ENCODE results near the gene DHX16.

Gene DHX16

GRCh38 chr6:30687659-30688431 is 15.0 kb upstream of the DHX16 start:
- no peaks in the 10 kb centered on the region for H3K9me3 Mint-ChIP-seq
- H3K4me3 Mint-ChIP-seq: peak overlapping the region; percentile 98
- no peaks in the 10 kb centered on the region for H3K27me3 Mint-ChIP-seq
- H3K36me3 Mint-ChIP-seq: peaks cover 27% of the 10 kb centered on the region
- H3K4me1 Mint-ChIP-seq: peaks cover 48% of the 10 kb centered on the region
- ATAC-seq (ENCODE audit: low read depth): no peak
- H3K27ac Mint-ChIP-seq: peak overlapping the region; percentile 90
- peak in 1 of 2 donors; percentile 42 for DNase-seq (ENCODE audit: low spot score in 2 of 2)

DNA sequence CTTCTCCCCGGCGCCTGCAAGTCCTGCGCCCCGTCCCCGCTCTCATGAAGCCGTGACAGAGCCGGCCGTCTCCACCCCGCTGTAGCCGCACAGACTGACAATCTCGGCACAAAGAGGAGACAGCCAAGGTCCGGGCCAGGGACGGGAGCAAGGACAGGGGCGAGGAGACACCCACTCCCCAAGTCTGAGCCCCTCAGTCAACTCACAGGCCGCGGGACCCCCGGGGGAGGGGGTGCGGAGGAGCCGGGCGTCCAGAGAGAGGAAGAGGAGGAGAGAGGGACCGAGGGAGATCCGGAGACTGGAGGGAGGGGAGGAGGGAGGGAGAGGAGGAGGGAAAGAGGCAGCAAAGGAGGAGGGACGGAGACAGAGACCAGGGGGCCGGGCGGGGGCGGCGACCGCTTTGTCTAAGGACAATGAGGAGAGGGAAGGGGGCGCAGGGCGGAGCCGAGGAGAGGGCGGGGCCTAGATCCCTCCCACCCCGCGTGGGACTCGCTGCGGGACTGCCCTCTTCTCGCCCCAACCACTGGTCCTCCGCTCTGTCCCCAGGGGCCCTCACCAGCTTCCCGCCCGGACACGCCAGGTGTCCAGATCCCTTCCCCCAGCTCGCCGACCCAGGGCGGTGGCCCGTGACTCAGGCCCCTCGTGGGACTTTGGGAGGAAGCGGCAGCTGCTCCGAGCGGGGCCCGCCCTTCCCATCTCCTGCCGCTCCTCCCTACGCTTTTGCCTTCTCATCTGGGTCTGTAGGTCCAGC is 14.3 kb upstream of the DHX16 start:
- peak; percentile 41 for ATAC-seq (ENCODE audit: low read depth)
- DNase-seq (ENCODE audit: low spot score in 2 of 2): peak; percentile 77 to 81
- peaks cover 32% of the 10 kb centered on the region for H3K36me3 Mint-ChIP-seq
- H3K9me3 Mint-ChIP-seq: no peaks in the 10 kb centered on the region
- peaks cover 52% of the 10 kb centered on the region for H3K4me1 Mint-ChIP-seq
- no peaks in the 10 kb centered on the region for H3K27me3 Mint-ChIP-seq
- peak overlapping the region; percentile 98 for H3K4me3 Mint-ChIP-seq
- peak overlapping the region; percentile 90 for H3K27ac Mint-ChIP-seq

DNA sequence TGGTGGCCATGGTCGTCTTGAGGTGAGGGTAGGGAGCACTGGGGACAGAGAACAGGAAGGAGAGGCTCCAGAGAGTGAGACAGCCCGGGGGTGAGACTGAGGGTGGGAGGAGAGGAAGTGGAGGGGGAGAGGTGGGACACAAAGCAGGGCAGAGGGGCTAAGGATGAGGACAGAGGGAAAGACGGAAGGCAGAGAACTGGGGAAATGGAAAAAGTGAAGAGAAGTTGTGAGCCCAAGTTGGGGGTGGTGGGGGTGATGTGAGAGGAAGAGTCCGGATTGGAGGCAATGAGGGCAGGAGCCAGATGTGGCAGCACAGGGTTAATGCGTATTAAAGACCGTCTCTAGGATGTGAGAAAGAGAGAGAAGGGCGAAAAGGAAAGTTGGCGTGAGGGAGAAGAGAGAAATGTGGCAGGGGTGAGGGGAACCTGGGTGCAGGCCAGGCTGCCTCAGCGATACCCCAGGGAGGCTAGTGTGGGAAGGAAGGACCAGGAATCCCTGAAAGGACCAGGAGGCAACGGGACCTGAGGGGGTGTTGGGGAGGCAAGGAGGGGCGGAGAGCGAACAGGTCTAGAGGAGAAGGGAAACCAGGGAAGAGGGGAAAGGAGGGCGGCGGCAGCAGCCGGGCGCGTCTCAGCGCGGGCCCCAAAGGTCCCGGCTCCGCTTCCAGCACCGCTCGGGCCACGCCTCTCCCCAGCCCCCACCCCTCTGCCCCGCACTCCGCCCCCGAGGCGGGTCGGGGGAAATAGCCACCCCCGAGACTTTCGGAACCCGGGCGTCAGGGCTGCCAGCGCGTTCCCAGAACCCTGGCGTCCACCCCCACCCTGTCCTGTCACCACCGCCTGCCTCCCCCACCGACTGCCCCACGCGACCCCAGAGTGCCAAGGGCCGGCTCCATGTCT is 13.5 kb upstream of the DHX16 start, which contains the start of gene PPP1R18:
Gene PPP1R18 (minus strand): TSS at position 637 of the 899 bp plus-strand sequence. CDS start 627 bp downstream, at position 10.
- peaks cover 34% of the 10 kb centered on the region for H3K36me3 Mint-ChIP-seq
- peak within 1 kb of the TSS; percentile 98 for H3K4me3 Mint-ChIP-seq
- H3K27ac Mint-ChIP-seq: peak within 1 kb of the TSS; percentile 90
- peak; percentile 71 to 73 for DNase-seq (ENCODE audit: low spot score in 2 of 2)
- ATAC-seq (ENCODE audit: low read depth): peak; percentile 45
- no peaks in the 10 kb centered on the region for H3K27me3 Mint-ChIP-seq
- peaks cover 53% of the 10 kb centered on the region for H3K4me1 Mint-ChIP-seq
- no peaks in the 10 kb centered on the region for H3K9me3 Mint-ChIP-seq

GRCh38 chr6:30685157-30686008 is 12.6 kb upstream of the DHX16 start:
- ATAC-seq (ENCODE audit: low read depth) (no peak), DNase-seq (ENCODE audit: low spot score in 2 of 2) (no peak)
- peak overlapping the region; percentile 98 for H3K4me3 Mint-ChIP-seq
- H3K9me3 Mint-ChIP-seq: no peaks in the 10 kb centered on the region
- peaks cover 38% of the 10 kb centered on the region for H3K36me3 Mint-ChIP-seq
- no peaks in the 10 kb centered on the region for H3K27me3 Mint-ChIP-seq
- H3K4me1 Mint-ChIP-seq: peaks cover 53% of the 10 kb centered on the region
- peak overlapping the region; percentile 90 for H3K27ac Mint-ChIP-seq

- ATAC-seq (ENCODE audit: low read depth) (no peak), DNase-seq (ENCODE audit: low spot score in 2 of 2) (no peak)
- Mint-ChIP-seq H3K4me3 (peak overlapping the region; percentile 98), H3K9me3 (no peaks in the 10 kb centered on the region), H3K36me3 (peaks cover 40% of the 10 kb centered on the region), H3K4me1 (peaks cover 52% of the 10 kb centered on the region), H3K27ac (peak overlapping the region; percentile 92), H3K27me3 (no peaks in the 10 kb centered on the region)
Measured at GRCh38 chr6:30684386-30685156, 11.8 kb upstream of the DHX16 start.

GRCh38 chr6:30683980-30684338 is 11.2 kb upstream of the DHX16 start:
- peak overlapping the region; percentile 92 for H3K27ac Mint-ChIP-seq
- DNase-seq (ENCODE audit: low spot score in 2 of 2) (no peak), ATAC-seq (ENCODE audit: low read depth) (no peak)
- no peaks in the 10 kb centered on the region for H3K9me3 Mint-ChIP-seq
- H3K36me3 Mint-ChIP-seq: peaks cover 43% of the 10 kb centered on the region
- peaks cover 51% of the 10 kb centered on the region for H3K4me1 Mint-ChIP-seq
- H3K27me3 Mint-ChIP-seq: no peaks in the 10 kb centered on the region
- H3K4me3 Mint-ChIP-seq: peak overlapping the region; percentile 98

DNA sequence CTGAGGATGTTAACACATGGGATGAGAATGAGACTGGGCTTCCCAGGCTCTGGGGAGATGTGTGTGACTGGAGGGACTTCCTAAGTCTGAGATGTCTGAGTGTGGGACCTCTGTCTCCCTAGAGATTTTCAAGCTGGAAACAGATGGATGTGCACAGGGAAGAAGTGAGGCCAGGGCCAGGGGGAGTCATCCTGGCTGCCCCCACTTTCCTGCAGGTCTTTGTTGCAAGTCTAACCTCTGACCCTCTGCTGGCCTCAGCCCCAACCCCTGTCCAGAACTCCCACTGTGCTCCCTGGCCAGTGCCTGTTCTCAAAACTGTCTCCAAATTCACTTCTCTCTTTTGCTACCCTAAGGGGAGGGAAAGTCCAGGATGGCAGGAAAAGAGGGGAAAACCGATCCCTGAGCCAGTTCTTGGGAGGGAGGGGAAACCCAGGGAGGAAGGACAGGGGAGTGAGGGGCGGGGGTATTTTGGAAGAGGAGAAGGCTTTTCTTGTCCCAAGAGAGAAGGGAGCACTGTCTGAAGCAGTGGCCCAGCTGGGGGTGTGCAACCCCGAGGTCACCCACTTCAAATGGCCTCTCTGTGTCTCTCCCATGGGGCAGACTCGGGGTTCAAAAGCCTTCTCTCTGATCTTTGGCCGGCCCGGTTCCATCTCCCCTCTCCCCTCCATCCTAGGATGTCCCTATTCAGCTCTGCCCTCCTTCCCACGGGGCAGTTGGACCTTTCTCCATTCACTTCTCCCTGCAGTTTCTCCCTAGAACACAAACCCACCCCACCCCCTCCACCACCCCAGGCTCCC is 10.6 kb upstream of the DHX16 start:
- H3K4me1 Mint-ChIP-seq: peaks cover 48% of the 10 kb centered on the region
- ATAC-seq (ENCODE audit: low read depth) (no peak), DNase-seq (ENCODE audit: low spot score in 2 of 2) (no peak)
- no peaks in the 10 kb centered on the region for H3K9me3 Mint-ChIP-seq
- peaks cover 45% of the 10 kb centered on the region for H3K36me3 Mint-ChIP-seq
- peak overlapping the region; percentile 92 for H3K27ac Mint-ChIP-seq
- H3K4me3 Mint-ChIP-seq: peak overlapping the region; percentile 98
- no peaks in the 10 kb centered on the region for H3K27me3 Mint-ChIP-seq

- DNase-seq (ENCODE audit: low spot score in 2 of 2): peak; percentile 76 to 86
- ATAC-seq (ENCODE audit: low read depth): peak; percentile 70
- Mint-ChIP-seq H3K27me3 (no peaks in the 10 kb centered on the region), H3K4me1 (peaks cover 39% of the 10 kb centered on the region), H3K9me3 (no peaks in the 10 kb centered on the region), H3K36me3 (peaks cover 45% of the 10 kb centered on the region), H3K4me3 (peak overlapping the region; percentile 98), H3K27ac (peak overlapping the region; percentile 92)
Measured at GRCh38 chr6:30682143-30683117, 9.6 kb upstream of the DHX16 start.

GRCh38 chr6:30681766-30682142 is 8.9 kb upstream of the DHX16 start:
- Mint-ChIP-seq H3K4me3 (peak overlapping the region; percentile 98), H3K27ac (peak overlapping the region; percentile 92), H3K36me3 (peaks cover 45% of the 10 kb centered on the region), H3K9me3 (no peaks in the 10 kb centered on the region), H3K27me3 (no peaks in the 10 kb centered on the region), H3K4me1 (peaks cover 39% of the 10 kb centered on the region)
- ATAC-seq (ENCODE audit: low read depth): no peak
- DNase-seq (ENCODE audit: low spot score in 2 of 2): no peak

- H3K4me1 Mint-ChIP-seq: peaks cover 40% of the 10 kb centered on the region
Measured at GRCh38 chr6:30679765-30680535, 7.1 kb upstream of the DHX16 start.

More at GRCh38 chr6:30679765-30680535, 7.1 kb upstream of the DHX16 start:
- Mint-ChIP-seq H3K4me3 (peak overlapping the region; percentile 98), H3K27ac (peak overlapping the region; percentile 64), H3K9me3 (no peaks in the 10 kb centered on the region), H3K27me3 (no peaks in the 10 kb centered on the region), H3K36me3 (peaks cover 39% of the 10 kb centered on the region)
- ATAC-seq (ENCODE audit: low read depth) (no peak), DNase-seq (ENCODE audit: low spot score in 2 of 2) (no peak)
